Neural cell (in vitro differentiated cells): ENCODE data around the gene PTBP2.

Experiments used
- EZH2 ChIP-seq: fragments of 200-600, 300-800 bp; shearing (Covaris generic), sonication (generic); IDR thresholded peaks from 2 replicates; pipeline ENCODE4 v1.6.1; 2014; ENCODE audit warnings: antibody characterized with exemption, low read length, borderline replicate concordance, mild to moderate bottlenecking; ENCODE audit not compliant: insufficient read depth, poor library complexity, severe bottlenecking
- MXI1 ChIP-seq: fragments of 450-650 bp; conservative IDR thresholded peaks from 2 replicates; pipeline ENCODE4 v1.6.1; 2014; ENCODE audit warnings: antibody characterized with exemption, mild to moderate bottlenecking; ENCODE audit not compliant: poor library complexity, severe bottlenecking
- RAD21 ChIP-seq: fragments of 450-650 bp; conservative IDR thresholded peaks from 2 replicates; pipeline ENCODE4 v1.6.1; 2014; ENCODE audit warnings: antibody characterized with exemption, mild to moderate bottlenecking, moderate library complexity
- SMC3 ChIP-seq: fragments of 450-650 bp; conservative IDR thresholded peaks from 2 replicates; pipeline ENCODE4 v1.6.1; 2014; ENCODE audit warnings: antibody characterized with exemption, mild to moderate bottlenecking, moderate library complexity; ENCODE audit not compliant: poor library complexity
- TAF1 ChIP-seq: IDR thresholded peaks from 2 replicates; pipeline ENCODE4 v1.6.1; 2012; ENCODE audit warnings: low read depth
- TF ChIP-seq, protein P1 (sequence below): fragments of 450-650 bp; IDR thresholded peaks from 2 replicates; pipeline ENCODE4 v1.5.1; 2014; ENCODE audit warnings: antibody characterized with exemption, mild to moderate bottlenecking, moderate library complexity; ENCODE audit not compliant: poor library complexity, severe bottlenecking
- TF ChIP-seq, protein P2 (sequence below): IDR thresholded peaks from 2 replicates; pipeline ENCODE4 v1.6.1; 2012; ENCODE audit warnings: borderline replicate concordance

- TF ChIP-seq, protein P1, sequence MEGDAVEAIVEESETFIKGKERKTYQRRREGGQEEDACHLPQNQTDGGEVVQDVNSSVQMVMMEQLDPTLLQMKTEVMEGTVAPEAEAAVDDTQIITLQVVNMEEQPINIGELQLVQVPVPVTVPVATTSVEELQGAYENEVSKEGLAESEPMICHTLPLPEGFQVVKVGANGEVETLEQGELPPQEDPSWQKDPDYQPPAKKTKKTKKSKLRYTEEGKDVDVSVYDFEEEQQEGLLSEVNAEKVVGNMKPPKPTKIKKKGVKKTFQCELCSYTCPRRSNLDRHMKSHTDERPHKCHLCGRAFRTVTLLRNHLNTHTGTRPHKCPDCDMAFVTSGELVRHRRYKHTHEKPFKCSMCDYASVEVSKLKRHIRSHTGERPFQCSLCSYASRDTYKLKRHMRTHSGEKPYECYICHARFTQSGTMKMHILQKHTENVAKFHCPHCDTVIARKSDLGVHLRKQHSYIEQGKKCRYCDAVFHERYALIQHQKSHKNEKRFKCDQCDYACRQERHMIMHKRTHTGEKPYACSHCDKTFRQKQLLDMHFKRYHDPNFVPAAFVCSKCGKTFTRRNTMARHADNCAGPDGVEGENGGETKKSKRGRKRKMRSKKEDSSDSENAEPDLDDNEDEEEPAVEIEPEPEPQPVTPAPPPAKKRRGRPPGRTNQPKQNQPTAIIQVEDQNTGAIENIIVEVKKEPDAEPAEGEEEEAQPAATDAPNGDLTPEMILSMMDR, result no peak
- TF ChIP-seq RAD21, result no peak
- no peak for TF ChIP-seq EZH2
- TF ChIP-seq TAF1, result no peak
- TF ChIP-seq, protein P2, sequence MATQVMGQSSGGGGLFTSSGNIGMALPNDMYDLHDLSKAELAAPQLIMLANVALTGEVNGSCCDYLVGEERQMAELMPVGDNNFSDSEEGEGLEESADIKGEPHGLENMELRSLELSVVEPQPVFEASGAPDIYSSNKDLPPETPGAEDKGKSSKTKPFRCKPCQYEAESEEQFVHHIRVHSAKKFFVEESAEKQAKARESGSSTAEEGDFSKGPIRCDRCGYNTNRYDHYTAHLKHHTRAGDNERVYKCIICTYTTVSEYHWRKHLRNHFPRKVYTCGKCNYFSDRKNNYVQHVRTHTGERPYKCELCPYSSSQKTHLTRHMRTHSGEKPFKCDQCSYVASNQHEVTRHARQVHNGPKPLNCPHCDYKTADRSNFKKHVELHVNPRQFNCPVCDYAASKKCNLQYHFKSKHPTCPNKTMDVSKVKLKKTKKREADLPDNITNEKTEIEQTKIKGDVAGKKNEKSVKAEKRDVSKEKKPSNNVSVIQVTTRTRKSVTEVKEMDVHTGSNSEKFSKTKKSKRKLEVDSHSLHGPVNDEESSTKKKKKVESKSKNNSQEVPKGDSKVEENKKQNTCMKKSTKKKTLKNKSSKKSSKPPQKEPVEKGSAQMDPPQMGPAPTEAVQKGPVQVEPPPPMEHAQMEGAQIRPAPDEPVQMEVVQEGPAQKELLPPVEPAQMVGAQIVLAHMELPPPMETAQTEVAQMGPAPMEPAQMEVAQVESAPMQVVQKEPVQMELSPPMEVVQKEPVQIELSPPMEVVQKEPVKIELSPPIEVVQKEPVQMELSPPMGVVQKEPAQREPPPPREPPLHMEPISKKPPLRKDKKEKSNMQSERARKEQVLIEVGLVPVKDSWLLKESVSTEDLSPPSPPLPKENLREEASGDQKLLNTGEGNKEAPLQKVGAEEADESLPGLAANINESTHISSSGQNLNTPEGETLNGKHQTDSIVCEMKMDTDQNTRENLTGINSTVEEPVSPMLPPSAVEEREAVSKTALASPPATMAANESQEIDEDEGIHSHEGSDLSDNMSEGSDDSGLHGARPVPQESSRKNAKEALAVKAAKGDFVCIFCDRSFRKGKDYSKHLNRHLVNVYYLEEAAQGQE, result no peak
- TF ChIP-seq MXI1, result no peak
- no peak for TF ChIP-seq SMC3
Observed at GRCh38 chr1:96756789-96757188, 35.2 kb downstream of the PTBP2 start.
